Measurements from ENCODE around the gene BTNL9.

DNA sequence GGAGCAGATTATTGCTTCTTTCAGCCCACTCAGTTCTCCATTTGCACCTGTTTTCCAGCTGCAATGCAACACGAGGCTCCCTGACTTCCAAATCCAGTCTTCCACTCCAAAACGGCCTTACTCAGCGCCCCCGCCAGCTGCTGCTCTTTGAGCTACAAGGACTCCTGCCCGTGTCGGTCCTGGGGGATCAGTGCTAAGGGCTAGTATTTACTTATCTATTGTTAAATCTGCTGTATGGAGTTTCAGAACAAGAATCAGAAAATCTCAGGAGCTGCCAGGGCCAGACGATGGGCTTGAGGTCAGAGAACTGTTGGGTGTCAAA, 46.8 kb downstream of the BTNL9 start:
- TF ChIP-seq, protein P1, sequence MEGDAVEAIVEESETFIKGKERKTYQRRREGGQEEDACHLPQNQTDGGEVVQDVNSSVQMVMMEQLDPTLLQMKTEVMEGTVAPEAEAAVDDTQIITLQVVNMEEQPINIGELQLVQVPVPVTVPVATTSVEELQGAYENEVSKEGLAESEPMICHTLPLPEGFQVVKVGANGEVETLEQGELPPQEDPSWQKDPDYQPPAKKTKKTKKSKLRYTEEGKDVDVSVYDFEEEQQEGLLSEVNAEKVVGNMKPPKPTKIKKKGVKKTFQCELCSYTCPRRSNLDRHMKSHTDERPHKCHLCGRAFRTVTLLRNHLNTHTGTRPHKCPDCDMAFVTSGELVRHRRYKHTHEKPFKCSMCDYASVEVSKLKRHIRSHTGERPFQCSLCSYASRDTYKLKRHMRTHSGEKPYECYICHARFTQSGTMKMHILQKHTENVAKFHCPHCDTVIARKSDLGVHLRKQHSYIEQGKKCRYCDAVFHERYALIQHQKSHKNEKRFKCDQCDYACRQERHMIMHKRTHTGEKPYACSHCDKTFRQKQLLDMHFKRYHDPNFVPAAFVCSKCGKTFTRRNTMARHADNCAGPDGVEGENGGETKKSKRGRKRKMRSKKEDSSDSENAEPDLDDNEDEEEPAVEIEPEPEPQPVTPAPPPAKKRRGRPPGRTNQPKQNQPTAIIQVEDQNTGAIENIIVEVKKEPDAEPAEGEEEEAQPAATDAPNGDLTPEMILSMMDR (IDR thresholded peaks at IDR 0.05; ENCODE audit: low read depth, low read length), result no peak
- TF ChIP-seq POLR2A (IDR thresholded peaks at IDR 0.05; ENCODE audit: extremely low read depth, insufficient read length), result no peak

All from NB4 (cell line).